ENCODE measurements around the gene TIAM2.

The TIAM2 gene

GRCh38 chr6:155303361-155303870 lies 308.3 kb downstream of the TIAM2 start:
- no peak for DNase-seq

GRCh38 chr6:155306958-155307357 lies 311.8 kb downstream of the TIAM2 start:
- no peak for DNase-seq
